NCI-H1436 (cell line): ENCODE data around the gene MAPKBP1.
"Not testable (repeated sequence)": the region's sequence is repeated elsewhere in the genome, so short reads cannot be mapped to it uniquely, and the experiment has no call there.

ENCODE experiments used
- DNase-seq: peaks from one replicate; lab custom pipeline; 2025; lab: John Stamatoyannopoulos, UW

MAPKBP1 gene

DNA sequence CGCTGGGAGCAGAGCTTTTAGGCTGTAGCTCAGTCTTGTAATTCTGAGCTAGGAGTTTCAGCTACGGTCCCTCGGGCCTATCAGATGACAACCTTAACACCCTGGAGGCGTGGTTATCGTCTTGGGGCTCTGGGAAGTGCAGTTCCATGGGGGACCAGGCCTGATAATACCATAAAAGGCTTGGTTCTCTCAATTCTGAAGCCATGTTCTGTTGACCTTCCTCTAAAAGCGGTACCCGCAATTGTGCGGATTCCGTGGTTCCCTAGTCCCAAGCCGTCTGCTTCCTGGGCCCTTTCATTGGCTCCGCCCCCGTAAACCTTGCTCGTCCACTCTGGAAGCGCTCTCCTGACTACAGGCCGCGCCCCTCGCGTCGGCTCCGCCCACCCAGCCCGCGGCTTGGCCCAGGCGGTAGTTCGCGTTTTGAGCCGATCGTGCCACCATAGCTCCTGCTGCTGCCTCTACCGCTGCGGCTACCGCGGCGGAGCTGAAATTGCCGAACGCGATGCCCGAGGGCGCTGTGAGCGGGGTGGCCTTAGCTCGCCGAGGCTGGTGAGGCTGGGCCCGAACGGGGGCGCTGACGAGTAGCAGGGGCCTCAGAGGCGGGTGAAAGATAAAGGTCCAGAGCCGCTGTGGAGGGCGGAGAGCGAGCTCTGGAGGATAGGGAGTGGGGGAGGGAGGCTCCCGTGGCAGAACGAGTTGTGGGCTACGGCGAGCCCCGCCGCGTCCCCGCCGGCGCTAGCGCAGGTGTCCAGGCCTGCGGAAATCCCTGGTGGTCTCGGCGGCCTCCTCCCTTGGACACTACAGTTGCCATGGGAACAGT, at the start of gene MAPKBP1:
MAPKBP1 (plus strand) TSS at position 423 of the 820 bp plus-strand sequence. CDS start 792 bp downstream, outside the sequence.
- peak; percentile 96 for DNase-seq

DNA sequence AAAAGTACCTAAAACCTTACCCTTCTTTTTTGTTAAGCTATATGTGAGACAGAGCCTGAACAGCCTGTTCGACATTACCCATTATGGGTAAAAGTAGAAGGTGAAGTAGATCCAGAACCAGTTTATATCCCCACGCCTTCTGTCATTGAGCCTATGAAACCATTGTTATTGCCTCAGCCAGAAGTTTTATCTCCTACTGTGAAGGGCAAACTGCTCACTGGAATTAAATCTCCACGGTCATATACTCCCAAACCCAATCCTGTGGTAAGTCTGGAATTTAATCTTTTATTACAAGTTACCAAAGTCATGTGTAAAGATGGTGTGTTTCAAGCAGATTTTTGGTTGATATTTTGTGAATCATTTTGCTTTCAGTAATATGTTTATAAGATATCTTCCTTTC, 47.1 kb upstream of the MAPKBP1 start:
- DNase-seq, result no peak

- not testable (repeated sequence) for DNase-seq
Measured at GRCh38 chr15:41728061-41728460, 46.2 kb upstream of the MAPKBP1 start.

DNA sequence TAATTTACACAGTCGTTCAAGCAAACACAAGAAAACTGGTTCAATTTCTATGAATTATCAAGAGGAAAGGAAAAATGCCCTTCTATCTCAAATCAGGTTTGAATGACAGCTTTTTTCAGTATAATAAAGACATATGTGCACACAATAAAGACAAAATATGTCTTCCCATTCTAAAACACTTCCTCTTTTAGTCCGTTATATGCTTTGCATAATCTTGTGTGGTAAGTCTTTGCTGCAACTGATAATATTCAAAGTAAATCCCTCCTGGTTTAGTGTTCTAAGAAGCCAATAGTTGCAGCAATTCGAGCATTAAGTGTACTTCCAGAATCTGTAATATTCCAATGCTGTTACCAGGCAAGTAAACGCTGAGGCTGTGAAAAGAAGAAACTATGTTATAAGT, 43.7 kb upstream of the MAPKBP1 start:
- no peak for DNase-seq

DNA sequence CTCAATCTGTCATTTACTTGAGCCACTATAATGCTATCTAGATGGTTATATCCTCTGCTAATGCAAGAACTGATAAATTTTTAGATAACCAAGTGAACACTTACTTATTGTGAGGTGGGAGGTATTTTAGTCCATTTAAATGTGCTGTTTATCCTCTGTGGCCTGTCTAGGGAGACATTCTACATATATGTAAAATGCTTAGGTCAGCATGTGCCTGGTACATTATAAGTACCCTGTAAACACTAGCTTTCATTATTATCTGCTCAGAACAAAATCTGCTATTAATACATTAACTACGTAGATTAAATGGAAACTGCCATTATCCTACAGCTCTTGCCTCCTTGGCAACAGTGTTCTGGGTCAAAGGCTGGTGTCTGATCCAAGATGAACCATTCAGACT, 41.8 kb upstream of the MAPKBP1 start:
- no peak for DNase-seq

- DNase-seq, result no peak
Measured at GRCh38 chr15:41734079-41734478, 40.2 kb upstream of the MAPKBP1 start.

GRCh38 chr15:41735046-41735445, 39.2 kb upstream of the MAPKBP1 start:
- no peak for DNase-seq

DNA sequence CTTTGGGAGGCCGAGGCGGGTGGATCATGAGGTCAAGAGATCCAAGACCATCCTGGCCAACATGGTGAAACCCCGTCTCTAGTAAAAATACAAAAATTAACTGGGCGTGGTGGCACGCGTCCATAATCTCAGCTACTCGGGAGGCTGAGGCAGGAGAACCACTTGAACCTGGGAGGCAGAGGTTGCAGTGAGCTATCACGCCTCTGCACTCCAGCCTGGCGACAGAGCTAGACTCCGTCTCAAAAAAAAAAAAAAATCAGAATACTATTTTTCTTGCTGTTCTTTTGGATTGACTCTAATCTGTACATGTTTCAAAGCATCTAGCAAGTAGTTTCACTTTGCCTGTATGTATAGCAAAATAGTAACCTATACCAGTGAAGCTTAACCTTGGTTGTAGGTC, 38.8 kb upstream of the MAPKBP1 start:
- DNase-seq, result not testable (repeated sequence)

GRCh38 chr15:41746802-41747201, 27.5 kb upstream of the MAPKBP1 start:
- DNase-seq, result no peak

DNA sequence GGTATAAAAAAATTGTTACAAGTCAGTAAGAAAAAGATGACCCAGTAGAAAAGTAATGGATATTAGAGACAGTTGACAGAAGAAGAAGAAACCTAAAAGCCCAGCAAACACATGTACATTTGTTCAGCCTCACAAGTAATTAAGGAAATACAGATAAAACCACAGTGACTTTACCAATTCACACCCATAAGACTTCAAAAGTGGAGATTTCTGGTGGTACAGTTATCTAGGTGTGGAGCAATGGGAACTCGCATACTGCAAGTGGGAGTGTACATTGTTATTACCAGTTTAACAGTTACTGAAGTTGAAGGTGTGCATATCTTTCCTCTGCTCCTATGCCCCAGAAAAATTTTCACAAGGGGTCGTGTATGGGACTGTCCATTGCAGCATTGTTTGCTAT, 18.1 kb upstream of the MAPKBP1 start:
- no peak for DNase-seq

DNA sequence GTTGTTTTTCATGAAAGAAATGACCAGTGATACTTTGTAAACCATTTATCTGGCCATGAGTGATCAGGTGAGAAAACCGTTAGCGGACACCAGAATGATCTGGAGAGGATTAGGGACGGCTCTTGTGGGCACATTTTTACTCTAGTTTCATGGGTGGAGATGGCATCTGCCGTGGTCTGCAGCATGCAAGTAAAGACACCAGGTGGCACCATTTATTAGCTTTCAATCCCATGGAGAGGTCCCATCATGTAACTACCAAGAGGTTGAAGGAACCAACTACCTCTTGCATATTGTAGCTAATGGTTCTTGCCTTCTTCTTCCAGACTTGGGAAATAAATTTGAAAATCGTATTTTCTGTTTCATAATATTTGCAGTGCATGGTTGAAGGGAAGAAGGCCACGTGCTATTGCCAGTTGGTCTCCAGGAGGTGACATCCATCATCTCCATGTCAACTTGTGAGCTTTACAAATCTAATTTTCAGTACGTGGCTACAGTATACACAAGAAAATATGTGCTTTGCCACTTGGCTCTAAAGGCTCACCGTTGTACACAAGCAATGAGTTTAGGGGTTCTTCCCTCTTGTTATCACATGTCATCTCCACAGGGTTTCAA, 1.5 kb upstream of the MAPKBP1 start:
- DNase-seq, result peak; percentile 78

GRCh38 chr15:41773332-41773728, 954 bp upstream of the MAPKBP1 start:
- no peak for DNase-seq

DNA sequence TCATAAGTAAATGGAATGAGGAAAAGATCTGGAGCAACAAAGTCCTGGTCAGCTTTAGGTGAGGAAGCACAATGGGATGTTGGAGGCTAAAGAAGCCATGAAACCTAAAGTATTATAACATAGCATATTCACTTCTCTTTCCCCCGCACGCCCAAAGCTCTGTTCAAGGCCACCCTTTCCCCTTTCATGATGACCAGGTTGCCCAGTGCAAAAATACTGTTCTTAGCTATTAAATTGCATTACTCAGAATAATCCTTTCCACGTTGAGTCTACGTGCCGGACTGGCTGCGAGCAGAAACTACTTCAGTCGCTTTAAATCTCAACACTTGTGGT, 589 bp upstream of the MAPKBP1 start:
- DNase-seq, result no peak

DNA sequence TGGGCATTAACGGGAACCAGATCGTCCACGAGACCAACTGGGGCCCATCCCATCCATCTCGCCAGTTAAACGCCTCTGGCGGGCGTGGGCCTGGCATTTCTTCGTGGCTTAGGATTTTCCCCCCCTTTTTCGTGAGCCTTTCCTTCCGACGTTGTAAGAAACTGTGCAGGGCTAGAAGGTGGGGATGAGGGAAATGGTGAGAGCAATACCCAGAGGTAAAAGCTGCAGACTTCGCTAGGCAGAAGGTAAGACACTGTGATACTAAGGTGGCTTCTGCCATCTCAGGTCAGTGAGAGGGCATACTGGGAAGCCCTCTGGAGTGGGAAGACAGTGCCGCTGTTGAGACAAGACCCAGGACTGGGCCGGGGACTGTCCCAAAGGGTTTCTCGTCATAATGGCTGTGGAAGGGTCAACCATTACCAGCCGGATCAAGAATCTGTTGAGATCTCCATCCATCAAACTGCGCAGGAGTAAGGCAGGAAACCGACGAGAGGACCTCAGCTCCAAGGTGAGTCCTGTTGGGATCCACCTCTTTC, 666 bp downstream of the MAPKBP1 start:
- no peak for DNase-seq

- no peak for DNase-seq
Measured at GRCh38 chr15:41775651-41776050, 1.4 kb downstream of the MAPKBP1 start.

GRCh38 chr15:41777421-41777973, 3.2 kb downstream of the MAPKBP1 start:
- no peak for DNase-seq

DNA sequence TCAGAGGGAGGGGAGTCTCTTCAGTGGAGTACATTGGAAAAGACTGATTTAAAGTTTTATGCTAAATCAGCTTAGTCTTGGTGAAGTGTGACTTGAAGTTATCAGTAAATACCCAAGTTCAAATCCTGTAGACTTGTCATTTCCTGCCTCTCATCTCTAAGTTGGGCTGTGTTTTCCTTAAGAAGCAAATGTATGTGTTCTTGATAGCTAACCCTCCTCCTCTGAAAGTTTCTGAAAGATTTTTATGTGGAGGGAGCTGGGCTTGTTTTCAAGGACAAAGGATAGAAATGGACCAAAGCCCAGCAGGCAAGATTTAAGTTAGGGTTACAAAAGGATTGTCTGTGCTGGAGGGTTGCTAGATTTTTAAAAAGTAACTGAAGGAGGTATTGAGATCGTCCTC, 4.2 kb downstream of the MAPKBP1 start:
- DNase-seq, result no peak

DNA sequence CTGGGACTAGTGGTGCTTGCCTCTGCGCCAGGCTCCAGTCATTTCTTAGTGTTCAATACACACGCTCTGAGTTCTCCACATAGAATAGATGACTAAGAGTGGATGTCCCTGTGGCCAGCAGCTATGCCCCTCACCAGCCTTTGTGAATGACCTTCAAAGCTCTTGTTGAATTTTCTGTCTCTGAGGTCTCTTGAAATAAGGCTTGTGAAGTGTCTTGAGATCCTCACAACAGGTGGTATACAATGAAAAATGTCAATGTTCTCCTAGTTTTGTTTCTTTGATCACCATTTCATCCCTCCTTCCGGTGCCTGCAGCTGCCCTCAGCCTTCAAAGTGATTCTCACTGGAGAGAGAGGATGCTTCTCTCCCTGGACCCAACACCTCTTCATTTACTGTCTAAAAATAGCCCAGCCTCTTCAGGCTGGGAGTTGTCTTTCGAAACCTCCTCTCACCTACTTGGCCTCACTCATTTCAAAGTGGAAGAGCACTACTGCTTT, 5.4 kb downstream of the MAPKBP1 start:
- DNase-seq, result no peak

GRCh38 chr15:41780266-41780665, 6.0 kb downstream of the MAPKBP1 start:
- DNase-seq, result no peak

GRCh38 chr15:41780727-41781126, 6.4 kb downstream of the MAPKBP1 start:
- DNase-seq, result no peak

DNA sequence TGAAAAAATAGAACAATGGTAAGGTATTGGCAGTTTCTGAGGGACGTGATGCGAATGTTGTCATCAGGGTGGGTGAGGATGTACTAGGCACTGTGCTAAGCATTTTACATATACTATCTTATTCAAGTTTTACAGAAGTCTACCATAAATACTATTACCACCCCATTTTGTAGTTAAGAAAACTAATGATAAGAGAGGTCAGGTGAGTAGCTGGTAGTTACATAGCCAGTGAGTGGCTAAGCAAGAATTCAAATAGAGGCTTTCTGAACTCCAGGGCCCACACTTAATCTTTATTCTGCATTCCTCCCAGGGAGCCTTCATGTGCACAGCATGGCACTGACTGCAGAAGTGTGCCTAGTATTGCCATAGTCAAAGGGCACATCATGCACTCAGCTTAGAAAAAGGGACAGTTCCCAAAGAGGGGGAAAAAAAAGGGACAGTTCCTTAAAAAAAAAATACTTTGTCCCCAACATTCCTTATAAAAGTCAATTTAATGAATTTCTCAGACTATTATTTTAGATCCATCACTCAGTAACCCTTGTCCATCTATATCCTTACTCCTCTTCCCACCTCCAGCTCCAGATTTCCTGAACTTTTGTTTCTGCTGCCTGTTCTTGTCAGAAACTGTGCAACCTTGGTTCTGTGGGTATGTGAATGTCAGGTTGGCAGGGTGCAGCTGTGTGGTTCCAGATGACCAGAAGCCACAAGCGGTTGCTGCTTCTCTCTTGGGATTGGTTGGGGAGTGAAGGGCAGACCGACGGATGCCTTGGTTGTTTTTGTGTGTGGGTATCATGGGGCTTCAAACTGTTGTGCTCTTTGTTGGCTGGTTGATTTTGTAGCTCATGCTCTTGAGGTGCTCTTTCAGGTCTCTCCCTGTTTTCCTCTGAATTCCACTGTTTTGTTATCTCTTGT, 8.3 kb downstream of the MAPKBP1 start:
- no peak for DNase-seq

DNA sequence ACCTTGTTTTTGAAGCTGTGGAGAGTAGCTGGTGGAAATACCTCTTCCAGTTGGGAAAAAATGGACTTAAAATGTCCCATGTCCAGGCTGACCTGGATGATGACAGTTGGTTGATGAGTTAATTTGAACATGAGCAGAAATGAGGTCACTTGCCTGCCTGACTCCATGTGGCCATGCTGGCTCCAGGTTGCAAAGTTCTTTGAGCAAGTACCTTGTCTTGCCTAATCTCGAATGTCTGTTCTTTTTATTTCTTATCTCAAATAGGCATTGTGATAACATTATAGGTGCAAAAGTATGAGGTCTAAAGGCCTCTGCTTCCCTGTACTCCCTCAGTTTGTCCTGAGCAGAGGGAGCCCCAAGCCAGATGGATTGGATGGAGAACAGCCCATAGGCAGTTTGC, 9.0 kb downstream of the MAPKBP1 start:
- DNase-seq, result no peak
